ENCODE results near the gene UBE2J2. TPM values are rescaled to one million over a fixed set of nuclear protein-coding genes. Genes with fewer than 3 reads are reported as not detected.

UBE2J2 gene
- total and polyA plus RNA-seq, 2 of the 13 experiments (the other 11 are each of a cell fraction or from before 2014, with no cell fraction given): 25.4 to 29.4 TPM

DNA sequence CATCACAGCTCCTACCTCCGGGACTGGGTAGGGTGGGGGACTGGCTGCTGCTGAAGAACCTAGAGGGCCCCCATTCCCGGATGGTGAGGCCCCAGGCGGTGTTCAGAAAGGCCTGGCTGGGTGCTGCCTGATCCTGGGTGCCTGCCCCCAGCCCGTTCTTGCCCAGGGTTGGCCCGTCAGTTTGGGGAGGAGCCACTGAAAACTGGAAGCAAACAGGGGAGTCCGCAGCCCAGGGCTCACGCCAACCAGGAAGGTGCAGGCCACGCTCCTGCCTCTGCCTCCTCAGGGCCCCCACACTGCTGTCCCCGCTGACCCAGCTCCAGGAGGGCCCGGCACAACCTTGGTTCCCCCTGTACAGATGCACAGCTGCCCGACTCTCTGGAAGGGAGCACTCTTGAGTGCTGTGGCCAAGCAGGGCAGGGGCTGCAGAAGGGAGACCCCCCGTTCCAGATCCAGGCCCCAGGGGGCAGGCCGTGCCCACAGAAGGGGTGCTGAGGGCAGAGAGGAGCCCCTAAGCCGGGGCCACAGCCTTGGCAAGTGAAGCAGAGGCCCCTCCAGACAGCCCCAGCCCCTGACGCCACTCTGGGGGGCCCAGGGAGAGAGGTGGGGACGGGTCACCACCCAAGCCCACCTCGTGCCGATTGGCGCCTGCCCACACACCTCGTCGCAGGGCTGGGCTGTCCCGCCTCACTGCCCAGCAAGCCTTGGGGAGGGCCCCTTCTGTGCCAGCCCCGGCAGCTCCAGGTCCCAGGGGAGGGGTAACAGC lies 32.6 kb downstream of the UBE2J2 start (continued):
- TF ChIP-seq UBTF (CRISPR knock-in tag; IDR thresholded peaks at IDR 0.05) (no peak; the same call in 1 of the 2 replicates), MXI1 (IDR thresholded peaks at IDR 0.05; ENCODE audit: borderline replicate concordance, low read depth, low read length) (0 out of 3 replicates have a peak, but pooled peaks have one; percentile 16), TOPORS (CRISPR knock-in tag; IDR thresholded peaks at IDR 0.05) (no peak), CCAR2 (optimal IDR thresholded peaks at IDR 0.05; ENCODE audit: low read depth, low read length) (no peak), ZNF792 (CRISPR knock-in tag; IDR thresholded peaks at IDR 0.05) (no peak), NR2F1 (CRISPR knock-in tag; IDR thresholded peaks at IDR 0.05) (no peak), TFE3 (CRISPR knock-in tag; IDR thresholded peaks at IDR 0.05) (no peak), MZF1 (CRISPR knock-in tag; IDR thresholded peaks at IDR 0.05; ENCODE audit: borderline replicate concordance) (no peak), ZNF605 (CRISPR knock-in tag; IDR thresholded peaks at IDR 0.05) (0 out of 2 replicates have a peak, but pooled peaks have one; percentile 39), FOSL2 (CRISPR knock-in tag; IDR thresholded peaks at IDR 0.05) (no peak)

Data from HepG2 (cell line).